Measurements from ENCODE around the gene ABCC8.

DNA sequence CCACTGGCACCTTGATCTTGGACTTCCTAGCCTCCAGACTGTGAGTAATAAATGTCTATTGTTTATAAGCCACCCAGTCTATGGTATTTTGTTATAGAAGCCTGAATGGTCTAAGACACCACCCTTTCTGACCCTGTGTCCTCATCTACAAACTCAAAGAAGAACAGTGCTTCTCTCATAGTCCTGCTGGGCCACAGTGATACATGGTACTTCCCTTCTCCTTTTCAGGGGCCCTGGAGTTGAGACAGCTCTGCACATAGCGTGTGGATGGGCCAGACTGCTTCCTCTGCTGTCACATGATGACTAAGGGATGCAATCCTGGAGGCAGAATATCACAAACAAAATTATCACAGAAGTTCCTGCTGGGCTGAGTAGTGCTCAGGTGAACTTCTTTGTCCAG, 93.2 kb downstream of the ABCC8 start:
- TF ChIP-seq POLR2AphosphoS5 (IDR thresholded peaks at IDR 0.05; ENCODE audit: borderline replicate concordance, low read depth, low read length), result no peak
- no peak for TF ChIP-seq EZH2 (IDR thresholded peaks at IDR 0.05)
- TF ChIP-seq FOXP2 (optimal IDR thresholded peaks at IDR 0.05; ENCODE audit: control extremely low read depth, extremely low read length, insufficient read depth), result no peak

All from SK-N-MC (cell line).